ENCODE data around the gene NCOA6.
"Not testable (repeated sequence)": the region's sequence is repeated elsewhere in the genome, so short reads cannot be mapped to it uniquely, and the experiment has no call there.

The NCOA6 gene

GRCh38 chr20:34773726-34774125, 51.7 kb downstream of the NCOA6 start:
- DNase-seq = no peak

GRCh38 chr20:34772437-34772836, 53.0 kb downstream of the NCOA6 start:
- no peak for DNase-seq

DNA sequence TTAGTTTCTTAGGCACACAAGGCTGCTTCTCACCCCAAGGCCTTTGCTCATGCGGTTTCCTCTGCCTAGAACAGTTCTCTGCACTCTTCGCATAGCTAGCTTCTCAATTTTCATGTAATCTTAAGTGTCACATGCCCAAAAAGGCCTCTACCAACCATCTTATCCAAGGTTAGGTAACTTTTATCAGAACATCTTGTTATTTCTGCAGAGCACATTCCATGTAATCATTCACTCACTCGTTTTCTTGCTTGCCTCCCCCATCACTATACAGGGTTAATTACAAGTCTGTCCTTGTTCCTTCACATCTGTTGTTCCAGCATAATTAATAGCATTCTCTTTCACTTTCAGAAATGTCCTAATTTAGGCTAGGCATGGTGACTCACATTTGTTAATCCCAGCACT, 53.8 kb downstream of the NCOA6 start:
- DNase-seq = no peak

DNA sequence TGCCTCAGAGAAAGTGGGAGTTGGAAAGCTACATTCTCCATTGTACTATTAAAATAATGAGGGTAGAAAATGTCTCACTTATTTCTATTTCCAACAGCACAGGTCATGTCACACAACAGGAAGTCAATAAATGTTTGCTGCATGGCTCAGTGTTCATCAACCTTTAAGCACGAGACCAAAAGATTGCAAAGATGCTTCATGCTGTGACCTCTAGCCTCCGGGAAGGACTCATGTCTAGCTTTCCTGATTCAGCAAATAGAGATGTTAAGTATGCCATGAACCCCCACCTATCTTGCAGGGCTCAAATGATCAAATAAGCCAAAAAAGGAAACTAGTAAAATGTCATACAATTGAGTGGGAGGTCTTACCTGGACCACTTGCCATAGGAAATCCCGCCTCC, 57.4 kb downstream of the NCOA6 start:
- no peak for DNase-seq

DNA sequence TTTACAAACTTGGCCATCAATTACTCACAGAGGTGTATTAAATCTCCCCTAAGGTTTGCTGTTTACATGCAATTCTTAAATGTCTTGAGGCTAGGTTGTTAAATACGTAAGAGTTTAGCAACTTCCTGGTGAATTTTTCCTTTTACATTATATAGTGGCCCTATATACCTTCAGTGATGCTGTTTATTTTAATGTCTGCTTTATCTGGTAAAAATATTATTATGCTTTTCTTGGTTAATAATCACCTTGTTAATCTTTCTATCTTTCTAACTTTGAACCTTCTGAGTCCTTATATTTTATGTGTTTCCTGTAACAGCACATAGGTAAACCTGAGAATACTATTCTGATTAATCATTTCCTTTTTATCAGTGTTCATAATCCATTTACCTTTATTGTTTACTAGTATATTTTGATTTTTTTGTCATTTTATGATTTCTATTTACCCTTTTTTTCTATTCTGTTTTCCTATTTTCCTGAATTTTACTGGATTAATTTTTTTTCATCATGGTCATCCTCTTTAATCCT, 63.4 kb downstream of the NCOA6 start:
- DNase-seq = no peak

- DNase-seq = no peak
Measured at GRCh38 chr20:34755367-34755766, 70.1 kb downstream of the NCOA6 start.

GRCh38 chr20:34754611-34755010, 70.8 kb downstream of the NCOA6 start:
- DNase-seq = no peak

- DNase-seq = no peak
Measured at GRCh38 chr20:34753706-34754461, 71.6 kb downstream of the NCOA6 start.

DNA sequence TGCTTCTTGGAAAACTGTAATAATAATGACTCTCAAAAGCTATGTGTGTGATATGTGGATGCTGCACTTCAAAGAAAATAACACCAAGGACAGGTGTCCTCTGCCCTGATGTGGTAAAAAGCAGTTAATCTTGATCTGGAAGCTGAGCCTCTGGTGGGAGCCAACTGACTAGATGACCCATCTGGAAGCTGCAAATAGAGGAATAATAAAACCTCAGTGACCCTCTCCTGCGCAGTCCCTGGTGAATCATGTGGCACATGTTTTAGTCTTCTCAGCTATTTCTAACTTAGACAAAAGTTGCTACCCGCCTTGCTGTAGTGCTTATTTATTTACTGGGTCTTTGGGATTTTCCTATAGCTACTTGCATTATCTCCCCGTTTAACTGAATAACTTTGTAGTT, 74.0 kb downstream of the NCOA6 start:
- no peak for DNase-seq

- no peak for DNase-seq
Measured at GRCh38 chr20:34750484-34750883, 75.0 kb downstream of the NCOA6 start.

DNA sequence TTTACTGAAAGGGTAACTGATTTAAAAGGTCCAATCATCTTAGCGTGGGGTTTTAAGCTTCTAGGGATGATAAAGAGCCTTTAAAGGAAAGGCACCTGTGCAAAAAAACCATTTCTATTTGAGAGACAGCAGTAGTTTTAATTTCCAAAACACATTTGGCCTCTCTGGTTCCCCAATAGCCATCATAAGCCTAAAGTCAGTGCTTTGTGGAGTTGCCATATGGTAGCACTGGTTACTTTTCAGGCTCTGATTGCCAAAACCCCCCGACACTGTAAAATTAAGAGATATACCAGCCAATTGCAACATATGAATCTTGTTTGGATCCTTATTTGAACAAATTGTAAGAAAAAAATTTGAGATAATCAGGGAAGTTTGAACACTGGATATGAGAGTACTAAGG, 76.7 kb downstream of the NCOA6 start:
- DNase-seq = no peak

GRCh38 chr20:34747479-34747878, 78.0 kb downstream of the NCOA6 start:
- no peak for DNase-seq

DNA sequence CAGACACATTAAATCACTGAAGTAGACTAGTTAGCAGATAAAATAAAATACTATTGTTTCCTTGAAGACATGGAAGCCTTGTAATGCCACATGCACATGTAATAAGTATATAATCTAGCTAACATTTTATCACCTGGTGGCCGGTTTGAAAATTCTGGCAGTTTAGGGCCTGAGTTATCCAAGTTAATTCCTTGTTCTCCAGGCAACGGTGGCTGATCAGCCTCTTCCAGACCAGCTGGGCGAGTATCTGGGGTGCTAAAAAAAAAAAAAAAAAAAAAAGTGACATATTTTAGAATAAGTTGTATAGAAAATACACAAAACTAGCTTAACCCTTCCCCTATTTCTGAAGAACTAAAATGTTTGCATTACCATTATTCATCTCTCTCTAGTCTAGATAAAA, 78.8 kb downstream of the NCOA6 start:
- DNase-seq = no peak

GRCh38 chr20:34744847-34745246, 80.6 kb downstream of the NCOA6 start:
- DNase-seq = no peak

DNA sequence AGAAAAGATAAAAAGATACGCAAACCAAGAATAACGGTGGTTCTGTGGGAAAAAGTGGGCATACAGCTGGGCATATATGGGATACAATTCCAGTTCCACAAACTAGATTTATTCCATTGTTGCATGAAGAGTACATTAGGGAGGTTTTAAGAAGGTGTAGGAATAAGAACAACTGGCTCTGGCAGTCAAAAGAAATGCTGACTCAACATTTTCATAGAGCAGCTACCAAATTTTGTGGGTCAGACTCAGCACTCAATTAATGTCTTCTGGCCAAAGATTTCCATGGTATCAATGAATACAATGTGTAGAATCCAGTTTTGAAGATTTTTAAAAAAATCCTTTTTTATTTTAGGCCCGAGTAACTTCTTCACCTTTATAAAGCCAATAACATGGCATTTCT, 81.1 kb downstream of the NCOA6 start:
- no peak for DNase-seq

- no peak for DNase-seq
Measured at GRCh38 chr20:34743039-34743438, 82.4 kb downstream of the NCOA6 start.

DNA sequence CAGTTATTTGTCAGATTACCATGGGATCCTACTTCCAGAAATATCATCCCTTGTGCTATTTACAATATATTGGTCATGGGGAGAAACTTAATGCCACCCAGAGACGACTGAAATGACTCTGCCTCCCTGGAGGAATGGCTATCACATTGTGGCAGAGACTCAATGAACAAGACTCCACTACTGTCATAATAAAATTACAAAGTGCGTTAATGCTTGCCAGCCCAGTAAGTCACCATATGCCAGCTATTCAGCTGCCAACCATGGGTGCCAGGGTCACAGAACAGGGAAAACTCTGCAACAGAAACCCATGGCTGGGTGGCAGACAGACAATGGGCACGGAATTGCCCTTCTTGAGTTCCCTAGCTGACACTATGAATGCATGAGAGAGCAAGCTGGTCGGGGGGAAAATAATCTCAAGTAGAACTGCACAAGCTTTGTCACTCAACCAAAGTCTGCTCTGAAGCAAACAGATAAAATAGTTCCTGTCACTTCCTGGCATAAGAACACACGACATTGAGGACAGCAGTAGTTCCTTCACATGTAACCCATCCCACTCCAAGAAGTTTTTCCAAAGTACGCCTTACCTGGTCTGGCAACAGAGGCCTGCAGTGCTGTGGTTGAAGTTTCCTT, 89.2 kb downstream of the NCOA6 start:
- DNase-seq = no peak

- no peak for DNase-seq
Measured at GRCh38 chr20:34732523-34732922, 92.9 kb downstream of the NCOA6 start.

GRCh38 chr20:34729416-34729815, 96.0 kb downstream of the NCOA6 start:
- no peak for DNase-seq

DNA sequence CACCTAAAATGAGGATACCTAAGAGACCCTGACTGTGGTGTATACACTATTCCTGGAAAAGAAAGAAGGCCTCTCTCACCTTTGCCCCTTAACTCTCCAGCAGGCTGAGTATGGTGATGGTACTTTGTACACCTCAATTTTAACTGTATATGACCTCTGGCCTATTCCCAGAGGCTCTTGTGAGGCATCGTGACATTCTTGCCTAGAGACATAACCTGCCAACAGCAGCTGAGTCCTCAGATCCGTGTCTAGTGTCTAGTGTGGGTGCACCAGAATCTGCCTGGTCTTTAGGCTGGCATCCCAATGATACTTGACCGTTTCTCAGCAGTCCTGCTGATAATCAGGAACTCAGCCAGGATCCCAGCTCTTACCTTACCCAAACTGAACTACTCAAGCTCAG, 101.3 kb downstream of the NCOA6 start:
- DNase-seq = no peak

GRCh38 chr20:34722560-34722959, 102.9 kb downstream of the NCOA6 start:
- DNase-seq = not testable (repeated sequence)

- DNase-seq = no peak
Measured at GRCh38 chr20:34720266-34720665, 105.2 kb downstream of the NCOA6 start.

DNA sequence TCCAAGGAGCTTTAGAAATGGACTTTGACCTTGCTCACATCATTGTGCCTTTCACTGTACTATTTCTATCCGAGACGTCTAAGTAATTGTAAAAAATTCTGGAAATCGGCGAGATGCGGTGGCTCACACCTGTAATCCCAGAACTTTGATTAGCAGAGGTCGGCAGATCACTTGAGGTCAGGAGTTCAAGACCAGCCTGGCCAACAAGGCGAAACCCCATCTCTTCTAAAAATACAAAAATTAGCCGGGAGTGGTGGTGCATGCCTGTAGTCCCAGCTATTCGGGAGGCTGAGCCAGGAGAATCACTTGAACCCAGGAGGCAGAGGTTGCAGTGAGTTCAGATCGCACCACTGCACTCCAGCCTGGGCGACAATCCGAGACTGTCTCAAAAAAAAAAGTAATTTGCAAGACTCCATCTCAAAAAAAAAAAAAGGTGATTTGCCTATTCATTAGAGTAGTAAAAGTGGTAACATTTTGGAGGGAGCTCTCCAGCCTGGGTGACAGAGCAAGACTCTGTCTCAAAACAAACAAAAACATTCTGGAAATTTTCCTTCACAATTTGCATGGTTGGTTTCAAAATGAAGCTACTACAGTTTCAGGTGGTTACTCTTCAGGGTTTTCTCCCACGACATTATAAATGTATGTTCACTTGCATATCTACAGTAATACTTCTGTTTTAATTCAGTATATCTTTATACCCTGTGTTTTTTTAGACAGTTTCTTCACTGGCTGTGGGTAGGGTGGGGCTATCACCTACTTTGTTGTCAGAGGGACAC, 106.0 kb downstream of the NCOA6 start:
- not testable (repeated sequence) for DNase-seq
